H1 (cell line): ENCODE measurements around the gene SMAGP. TPM values are rescaled to one million over a fixed set of nuclear protein-coding genes. Genes with fewer than 3 reads are reported as not detected.

Experiments
- RAD21 ChIP-seq, 2 experiments: IDR thresholded peaks in 1 of 2; conservative IDR thresholded peaks in 1 of 2; 2 replicates each; pipeline ENCODE4 v1.6.1; 2011; ENCODE audit warnings: low read depth in 2 of 2, low read length in 2 of 2, improper control_type of control experiment in 1 of 2, inconsistent platforms in 1 of 2, mild to moderate bottlenecking in 1 of 2, moderate library complexity in 1 of 2
- polyA plus RNA-seq, 7 experiments: library from polyadenylated mRNA; depleted of rRNA in 3 of 7; stranded (reverse) in 5 of 7; unstranded in 2 of 7; fragments of >200 nt in 5 of 7; fragments of 200-250 nt in 2 of 7; gene quantifications; 1 replicate in 5 of 7; 2 replicates in 1 of 7; 4 replicates in 1 of 7; pipeline versions ENCODE4 v1.2.1 to v1.2.3, GENCODE V29; 2011 to 2013; ENCODE audit warnings: missing spikeins in 2 of 7, mixed read lengths in 2 of 7
- total RNA-seq: library from RNA; stranded (reverse); fragmentation: NEBNext Ultra II Directional; extraction: Animal tissue kit (Norgen Biotek cat#: 25700); gene quantifications from 2 replicates; pipeline ENCODE4 v1.2.1, GENCODE V29; 2021

Gene SMAGP
- total and polyA plus RNA-seq, 2 of the 8 experiments (the other 6 are each of a cell fraction or from before 2014, with no cell fraction given) = 9.4 to 12.7 TPM

DNA sequence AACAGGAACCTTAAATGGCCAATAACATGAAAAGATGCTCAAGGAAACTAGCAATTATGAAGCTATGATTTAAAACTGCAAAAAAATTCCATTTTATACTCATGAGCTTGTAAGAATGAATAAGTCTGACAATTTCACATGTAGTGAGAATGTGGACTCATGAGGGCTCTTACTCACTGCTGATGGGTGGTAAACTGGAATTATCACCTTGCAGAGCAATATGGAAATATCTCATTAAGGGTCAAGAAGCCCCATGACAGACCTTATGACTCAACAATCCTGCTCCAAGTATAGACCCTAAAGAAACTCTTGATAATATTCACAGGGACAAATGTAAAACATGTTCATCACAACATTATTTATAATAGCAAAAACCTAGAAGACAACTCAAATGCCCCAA is 23.5 kb upstream of the SMAGP start (continued):
- no peak for TF ChIP-seq RAD21 (IDR thresholded peaks at IDR 0.05 in 1 of 2, conservative IDR thresholded peaks at IDR 0.05 in 1 of 2; ENCODE audit: low read depth in 2 of 2, low read length in 2 of 2)
- TF ChIP-seq, all 59 proteins: peak for 0
